Uterus (tissue), 4 donors: ENCODE results near the gene GSE1. TPM values are rescaled to one million over a fixed set of nuclear protein-coding genes. Genes with fewer than 3 reads are reported as not detected.

Experiments used
- DNase-seq, 2 donors: peaks; one replicate each; pipeline ENCODE4 v3.0.0-alpha.2; 2019 to 2020
- H3K27ac ChIP-seq, 2 donors: fragments of 200-600 bp; sonication (generic); 1 replicate in 1 of 2; 2 replicates in 1 of 2; pipeline ENCODE4 v1.5.1; 2016 to 2018
- H3K27me3 ChIP-seq, 2 donors: fragments of 200-600 bp; sonication (generic); one replicate each; pipeline ENCODE4 v1.5.1; 2018 to 2019; ENCODE audit warnings: control low read depth in 1 of 2
- H3K36me3 ChIP-seq, 2 donors: fragments of 200-600 bp; sonication (generic); one replicate each; pipeline ENCODE4 v1.5.1; 2019; ENCODE audit warnings: control low read depth in 1 of 2
- H3K4me1 ChIP-seq, 2 donors: fragments of 200-600 bp; sonication (generic); one replicate each; pipeline ENCODE4 v1.5.1; 2018 to 2019; ENCODE audit warnings: control low read depth in 1 of 2
- H3K4me3 ChIP-seq, 2 donors: fragments of 200-600 bp; sonication (generic); 1 replicate in 1 of 2; 2 replicates in 1 of 2; pipeline ENCODE4 v1.5.1; 2018 to 2019; ENCODE audit warnings: mild to moderate bottlenecking in 1 of 2
- H3K9me3 ChIP-seq, 2 donors: fragments of 200-600 bp; sonication (generic); one replicate each; pipeline ENCODE4 v1.5.1; 2019; ENCODE audit warnings: control low read depth in 1 of 2
- POLR2A ChIP-seq, 2 donors: fragments of 450-650 bp; IDR thresholded peaks; one replicate each; pipeline ENCODE4 v1.6.1; 2016; ENCODE audit warnings: antibody characterized with exemption in 2 of 2, mild to moderate bottlenecking in 1 of 2, moderate library complexity in 1 of 2
- intact Hi-C: fragments of 100-400 bp; cut with DNase I; formaldehyde crosslinking; loops from one replicate; pipeline ENCODE4 v1.15.1; 2023; ENCODE audit warnings: low total_unique reads
- total RNA-seq, 4 donors: library from RNA; depleted of rRNA in 3 of 4; stranded (reverse); fragments of >200 nt in 3 of 4; gene quantifications; one replicate each; pipeline versions ENCODE4 v1.1.0 to v1.2.4, GENCODE V29; 2014 to 2023
- TF ChIP-seq, protein P1 (sequence below), 4 experiments: fragments of 200-600 bp in 2 of 4; fragments of 450-650 bp in 2 of 4; sonication (generic) in 2 of 4; IDR thresholded peaks; one replicate each; pipeline ENCODE4 v1.5.1; 2016 to 2019; ENCODE audit warnings: antibody characterized with exemption in 4 of 4, mild to moderate bottlenecking in 2 of 4, moderate library complexity in 1 of 4
- donor health status: DM: yes; HTN: yes; CAD: no.

Gene GSE1
- total RNA-seq, 4 donors from 2014 or later: 32.6 to 128 (median 73.9) TPM

DNA sequence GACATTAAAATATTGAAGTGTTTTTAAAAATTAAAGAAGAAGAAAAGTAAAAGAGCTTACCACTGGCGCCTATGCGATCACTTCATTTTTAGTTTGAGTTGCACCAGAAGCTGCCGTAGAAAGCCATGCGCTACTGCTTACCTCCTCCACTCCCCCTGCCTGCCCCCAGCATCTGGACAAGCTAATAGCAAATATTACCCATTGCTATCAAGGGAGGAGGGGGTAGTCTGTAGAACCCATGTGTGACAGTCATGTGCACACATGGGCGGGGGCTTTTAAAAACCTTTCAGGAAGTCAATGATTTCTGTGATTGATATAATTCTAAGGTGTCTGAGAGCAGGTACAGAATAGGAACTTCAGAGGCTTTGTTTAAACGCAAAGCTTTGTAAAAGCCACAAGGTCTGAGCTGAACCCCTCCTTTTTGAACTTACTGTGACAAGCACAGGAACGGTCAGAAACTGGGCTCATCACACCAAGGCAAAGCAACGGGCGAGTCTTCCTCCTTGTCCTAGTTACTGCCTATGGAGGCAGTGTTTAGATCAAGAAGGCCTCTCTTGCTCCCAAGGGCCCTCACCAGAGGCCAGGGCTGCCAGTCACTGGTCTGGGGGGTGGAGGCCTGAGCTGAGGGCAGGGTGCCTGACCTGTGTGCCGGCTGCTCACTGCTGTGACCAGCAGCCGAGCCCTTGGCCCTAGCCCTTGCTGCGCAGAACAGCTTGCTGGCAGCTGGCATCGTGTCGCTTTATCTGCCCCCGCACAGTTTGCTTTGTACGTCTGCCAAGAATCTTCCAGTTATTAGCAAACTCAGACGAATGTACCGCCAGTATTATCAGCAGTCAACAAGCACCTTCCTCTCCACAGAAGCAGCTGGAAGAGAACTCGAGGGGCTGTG lies 60.7 kb downstream of the GSE1 start:
- H3K36me3 ChIP-seq: no peaks in the 10 kb centered on the region
- H3K9me3 ChIP-seq: no peaks in the 10 kb centered on the region
- no peaks in the 10 kb centered on the region for H3K4me1 ChIP-seq
- TF ChIP-seq POLR2A (IDR thresholded peaks at IDR 0.05): no peak
- TF ChIP-seq, protein P1, sequence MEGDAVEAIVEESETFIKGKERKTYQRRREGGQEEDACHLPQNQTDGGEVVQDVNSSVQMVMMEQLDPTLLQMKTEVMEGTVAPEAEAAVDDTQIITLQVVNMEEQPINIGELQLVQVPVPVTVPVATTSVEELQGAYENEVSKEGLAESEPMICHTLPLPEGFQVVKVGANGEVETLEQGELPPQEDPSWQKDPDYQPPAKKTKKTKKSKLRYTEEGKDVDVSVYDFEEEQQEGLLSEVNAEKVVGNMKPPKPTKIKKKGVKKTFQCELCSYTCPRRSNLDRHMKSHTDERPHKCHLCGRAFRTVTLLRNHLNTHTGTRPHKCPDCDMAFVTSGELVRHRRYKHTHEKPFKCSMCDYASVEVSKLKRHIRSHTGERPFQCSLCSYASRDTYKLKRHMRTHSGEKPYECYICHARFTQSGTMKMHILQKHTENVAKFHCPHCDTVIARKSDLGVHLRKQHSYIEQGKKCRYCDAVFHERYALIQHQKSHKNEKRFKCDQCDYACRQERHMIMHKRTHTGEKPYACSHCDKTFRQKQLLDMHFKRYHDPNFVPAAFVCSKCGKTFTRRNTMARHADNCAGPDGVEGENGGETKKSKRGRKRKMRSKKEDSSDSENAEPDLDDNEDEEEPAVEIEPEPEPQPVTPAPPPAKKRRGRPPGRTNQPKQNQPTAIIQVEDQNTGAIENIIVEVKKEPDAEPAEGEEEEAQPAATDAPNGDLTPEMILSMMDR (IDR thresholded peaks at IDR 0.05): no peak
- no peaks in the 10 kb centered on the region for H3K27me3 ChIP-seq
- DNase-seq: no peak
- H3K4me3 ChIP-seq: no peak overlapping the region
- intact Hi-C loops: no loop called here
- no peak overlapping the region for H3K27ac ChIP-seq

- H3K27ac ChIP-seq: no peak overlapping the region
- no peak for TF ChIP-seq POLR2A (IDR thresholded peaks at IDR 0.05)
- TF ChIP-seq, protein P1 (IDR thresholded peaks at IDR 0.05): no peak
- DNase-seq: no peak
- H3K27me3 ChIP-seq: no peaks in the 10 kb centered on the region
- H3K9me3 ChIP-seq: no peaks in the 10 kb centered on the region
- intact Hi-C loops: no loop called here
- H3K36me3 ChIP-seq: no peaks in the 10 kb centered on the region
- H3K4me3 ChIP-seq: no peak overlapping the region
- H3K4me1 ChIP-seq: no peaks in the 10 kb centered on the region
These were observed 61.3 kb downstream of the GSE1 start for GRCh38 chr16:85674418-85674755.

GRCh38 chr16:85674828-85675227 lies 61.7 kb downstream of the GSE1 start:
- H3K27me3 ChIP-seq: no peaks in the 10 kb centered on the region
- no peak for DNase-seq
- no peak for TF ChIP-seq POLR2A (IDR thresholded peaks at IDR 0.05)
- TF ChIP-seq, protein P1 (IDR thresholded peaks at IDR 0.05): no peak
- intact Hi-C loops: no loop called here
- H3K9me3 ChIP-seq: no peaks in the 10 kb centered on the region
- H3K4me3 ChIP-seq: no peak overlapping the region
- H3K27ac ChIP-seq: no peak overlapping the region
- no peaks in the 10 kb centered on the region for H3K36me3 ChIP-seq
- H3K4me1 ChIP-seq: no peaks in the 10 kb centered on the region

DNA sequence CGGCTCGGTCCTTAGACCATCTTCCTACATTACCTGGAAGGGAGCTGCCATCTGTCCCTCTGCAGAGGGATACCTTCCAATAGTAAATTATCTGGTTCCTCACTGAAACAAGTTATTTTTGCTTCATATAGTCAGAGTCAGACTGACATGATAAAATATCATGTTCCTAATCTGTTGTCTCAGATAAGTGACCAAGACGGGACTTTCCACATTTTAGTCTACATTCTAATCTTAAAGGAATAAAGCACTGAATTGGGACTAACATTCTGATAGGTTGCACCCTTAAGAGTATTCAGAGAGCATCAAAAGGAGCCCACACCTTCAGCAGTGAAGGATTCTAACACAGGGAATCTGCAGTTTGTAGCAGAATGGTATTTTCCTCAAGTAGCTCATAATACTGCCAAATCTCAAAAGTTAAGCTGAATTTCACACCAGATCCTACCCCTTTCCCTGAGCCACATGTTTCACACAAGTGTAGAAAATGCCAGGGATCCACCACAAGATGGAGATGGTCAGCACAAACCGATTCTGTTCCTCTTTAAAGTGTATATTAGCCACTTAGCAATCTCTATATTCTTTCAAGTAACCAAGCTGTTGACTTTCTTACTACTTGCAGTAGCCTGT lies 62.2 kb downstream of the GSE1 start:
- Histone ChIP-seq H3K4me3 (no peak overlapping the region), H3K36me3 (no peaks in the 10 kb centered on the region), H3K9me3 (no peaks in the 10 kb centered on the region), H3K27ac (no peak overlapping the region), H3K4me1 (no peaks in the 10 kb centered on the region), H3K27me3 (no peaks in the 10 kb centered on the region)
- intact Hi-C loops: no loop called here
- no peak for DNase-seq
- TF ChIP-seq POLR2A (IDR thresholded peaks at IDR 0.05): no peak

DNA sequence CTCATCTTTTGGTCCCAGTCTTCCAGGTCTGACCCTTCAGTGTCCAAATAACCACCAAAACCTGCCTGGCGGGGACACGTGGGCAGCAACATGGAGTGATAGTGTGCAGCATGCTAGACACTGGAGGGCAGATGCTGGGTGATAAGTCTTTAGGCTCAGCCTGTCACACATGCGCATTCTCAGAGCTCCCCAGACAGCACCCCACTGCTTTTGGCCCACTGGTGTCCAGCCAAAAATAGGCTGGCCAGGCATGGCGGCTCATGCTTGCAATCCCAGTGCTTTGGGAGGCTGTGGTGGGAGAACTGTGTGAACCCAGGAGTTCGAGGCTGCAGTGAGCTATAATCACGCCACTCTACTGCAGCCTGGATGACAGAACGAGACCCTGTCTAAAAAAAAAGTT lies 63.3 kb downstream of the GSE1 start:
- DNase-seq: no peak
- H3K36me3 ChIP-seq: no peaks in the 10 kb centered on the region

More for the DNA sequence above, 63.3 kb downstream of the GSE1 start:
- H3K4me1 ChIP-seq: no peaks in the 10 kb centered on the region
- no peaks in the 10 kb centered on the region for H3K9me3 ChIP-seq
- no peaks in the 10 kb centered on the region for H3K27me3 ChIP-seq
- intact Hi-C loops: no loop called here
- H3K27ac ChIP-seq: no peak overlapping the region
- no peak for TF ChIP-seq POLR2A (IDR thresholded peaks at IDR 0.05)
- TF ChIP-seq, protein P1 (IDR thresholded peaks at IDR 0.05): no peak
- H3K4me3 ChIP-seq: no peak overlapping the region
